OCI-LY7 (cell line): ENCODE results near the gene ACTR3. TPM values are rescaled to one million over a fixed set of nuclear protein-coding genes. Genes with fewer than 3 reads are reported as not detected.
"Not testable (repeated sequence)": the region's sequence is repeated elsewhere in the genome, so short reads cannot be mapped to it uniquely, and the experiment has no call there.

ENCODE experiments used
- BruUV-seq: library from RNA; stranded (reverse); fragments of 400-500 nt; replicated peaks from 2 replicates; lab custom pipeline; 2021; lab: Mats Ljungman, UMichigan
- CTCF ChIA-PET: fragments of 300-600 bp; sonication (Branson Sonifier 250); formaldehyde crosslinking; loops from one replicate; lab custom pipeline; 2022; ENCODE audit warnings: antibody characterized with exemption; ENCODE audit not compliant: unreplicated experiment; lab: Charles Lee
- POLR2A ChIA-PET: fragments of 300-600 bp; sonication (Branson Sonifier 250); formaldehyde crosslinking; loops from one replicate; lab custom pipeline; 2022; ENCODE audit warnings: antibody characterized with exemption; lab: Charles Lee
- DNase-seq: peaks from one replicate; pipeline ENCODE4 v3.0.0-alpha.2; 2015; ENCODE audit warnings: low spot score
- H2AFZ ChIP-seq: fragments of 200-600 bp; sonication (generic), shearing (Covaris generic); 2 replicates; pipeline ENCODE4 v1.6.1; 2014; ENCODE audit warnings: mild to moderate bottlenecking, antibody characterized with exemption, low read length, moderate library complexity
- H3K27ac ChIP-seq: fragments of 200-600 bp; sonication (generic); 2 replicates; pipeline ENCODE4 v1.5.1; 2014; ENCODE audit warnings: mixed run types, low read depth, mild to moderate bottlenecking, moderate library complexity, low read length, inconsistent platforms; ENCODE audit not compliant: poor library complexity, severe bottlenecking
- H3K36me3 ChIP-seq: fragments of 200-600 bp; sonication (generic); 2 replicates; pipeline ENCODE4 v1.6.1; 2014; ENCODE audit warnings: mild to moderate bottlenecking, antibody characterized with exemption, low read length, moderate library complexity, mixed read lengths; ENCODE audit not compliant: insufficient read depth
- H3K4me1 ChIP-seq: fragments of 200-600 bp; sonication (generic); 2 replicates; pipeline ENCODE4 v1.5.1; 2014; ENCODE audit warnings: mild to moderate bottlenecking, low read length; ENCODE audit not compliant: insufficient read depth, poor library complexity, severe bottlenecking
- H3K4me2 ChIP-seq: fragments of 200-600 bp; sonication (generic); 2 replicates; pipeline ENCODE4 v1.6.1; 2014; ENCODE audit warnings: mild to moderate bottlenecking, low read length
- H3K4me3 ChIP-seq: fragments of 200-600 bp; sonication (generic); 2 replicates; pipeline ENCODE4 v1.5.1; 2014; ENCODE audit warnings: mild to moderate bottlenecking, low read depth, low read length; ENCODE audit not compliant: poor library complexity, severe bottlenecking
- H3K79me2 ChIP-seq: fragments of 200-600 bp; sonication (generic); 2 replicates; pipeline ENCODE4 v1.6.1; 2016; ENCODE audit warnings: low read depth, mild to moderate bottlenecking, low read length, moderate library complexity, mixed read lengths; ENCODE audit not compliant: insufficient read depth
- H3K9me2 ChIP-seq: fragments of 200-600 bp; sonication (generic); 2 replicates; pipeline ENCODE4 v1.6.1; 2016; ENCODE audit warnings: mild to moderate bottlenecking, low read length, mixed read lengths; ENCODE audit not compliant: insufficient read depth
- H3K9me3 ChIP-seq: fragments of 200-600 bp; sonication (generic); 2 replicates; pipeline ENCODE4 v1.6.1; 2014; ENCODE audit warnings: mild to moderate bottlenecking, mixed run types, low read length, mixed read lengths
- H4K20me1 ChIP-seq: fragments of 200-600 bp; sonication (generic); 2 replicates; pipeline ENCODE4 v1.6.1; 2014; ENCODE audit warnings: mild to moderate bottlenecking, antibody characterized with exemption, low read length, moderate library complexity, mixed read lengths; ENCODE audit not compliant: insufficient read depth
- CTCF ChIP-seq: fragments of 200-600 bp; sonication (generic); conservative IDR thresholded peaks from 2 replicates; pipeline ENCODE4 v1.5.1; 2014; ENCODE audit warnings: mild to moderate bottlenecking, antibody characterized with exemption, low read length, moderate library complexity, mixed read lengths
- EZH2phosphoT487 ChIP-seq: fragments of 200-600 bp; sonication (generic); IDR thresholded peaks from 2 replicates; pipeline ENCODE4 v1.6.1; 2018; ENCODE audit warnings: low read depth, borderline replicate concordance, mild to moderate bottlenecking, mixed run types, antibody characterized with exemption, low read length, moderate library complexity, mixed read lengths
- intact Hi-C: fragments of 100-400 bp; cut with micrococcal nuclease; formaldehyde crosslinking; loops from one replicate; pipeline ENCODE4 v1.10.0; 2022; ENCODE audit not compliant: unreplicated experiment
- total RNA-seq, 2 experiments: library from RNA; depleted of rRNA in 1 of 2; stranded (reverse); fragments of >200 nt in 1 of 2; shearing (Covaris generic) in 1 of 2; gene quantifications; 2 replicates each; pipeline ENCODE4 v1.2.3, GENCODE V29; 2014 to 2022

Gene ACTR3
- total RNA-seq, 2 experiments from 2014 or later, result 192 to 320 TPM

- no peak for DNase-seq
- no peaks in the 10 kb centered on the region for H4K20me1 ChIP-seq
- H3K9me3 ChIP-seq, result peaks cover 24% of the 10 kb centered on the region; the same call in 1 of the 2 replicates
- intact Hi-C loops, result no loop called here
- H3K9me2 ChIP-seq, result no peaks in the 10 kb centered on the region
- ChIA-PET CTCF (no interaction called here), POLR2A (interaction anchor here (1.1 kb wide), 1 partner anchor 10 kb away, joined by 3 read pairs; no protein-coding TSS in a partner anchor)
- H3K27ac ChIP-seq, result no peak overlapping the region
- no peak overlapping the region for H3K4me3 ChIP-seq
- no TSS peak for BruUV-seq
- no peak overlapping the region for H2AFZ ChIP-seq
- TF ChIP-seq CTCF (no peak), EZH2phosphoT487 (no peak)
- no peak overlapping the region for H3K4me2 ChIP-seq
- H3K79me2 ChIP-seq, result no peaks in the 10 kb centered on the region
- H3K4me1 ChIP-seq, result peaks cover 5% of the 10 kb centered on the region
- H3K36me3 ChIP-seq, result peaks cover 20% of the 10 kb centered on the region
Measured at GRCh38 chr2:113842919-113843736, 46.8 kb upstream of the ACTR3 start.

- H3K9me2 ChIP-seq, H2AFZ ChIP-seq, H4K20me1 ChIP-seq, BruUV-seq, H3K4me2 ChIP-seq, H3K27ac ChIP-seq, DNase-seq, H3K4me3 ChIP-seq, intact Hi-C loops, CTCF ChIA-PET, H3K79me2 ChIP-seq, H3K4me1 ChIP-seq: not testable (repeated sequence)
- H3K9me3 ChIP-seq, result peaks cover 24% of the 10 kb centered on the region; the same call in 1 of the 2 replicates
- peaks cover 20% of the 10 kb centered on the region for H3K36me3 ChIP-seq
- POLR2A ChIA-PET, result interaction anchor here (0.8 to 1.1 kb wide), 2 partner anchors 9 to 19 kb away, joined by 3 to 4 read pairs; no protein-coding TSS in a partner anchor
Measured at GRCh38 chr2:113843737-113844050, 46.2 kb upstream of the ACTR3 start.

DNA sequence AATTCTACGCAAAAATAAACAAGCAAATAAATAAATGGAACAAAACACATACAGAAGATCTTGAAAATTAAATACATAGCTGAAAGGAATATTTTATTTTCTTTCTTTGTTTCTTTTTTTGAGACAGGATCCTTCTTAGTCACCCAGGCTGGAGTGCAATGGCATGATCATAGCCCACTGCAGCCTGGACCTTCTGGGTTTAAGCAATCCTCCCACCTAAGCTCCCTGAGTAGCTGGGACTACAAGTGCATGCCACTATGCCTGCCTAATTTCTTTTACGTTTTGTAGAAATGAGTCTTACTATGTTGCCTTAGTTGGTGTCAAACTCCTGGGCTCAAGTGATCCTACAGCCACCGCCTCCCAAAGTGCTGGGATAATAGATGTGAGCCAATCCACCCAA is 44.6 kb upstream of the ACTR3 start:
- intact Hi-C loops, result no loop called here
- Histone ChIP-seq H3K9me3 (peaks cover 24% of the 10 kb centered on the region; the same call in 1 of the 2 replicates), H3K4me1 (no peaks in the 10 kb centered on the region), H3K9me2 (no peaks in the 10 kb centered on the region), H4K20me1 (no peaks in the 10 kb centered on the region), H2AFZ (no peak overlapping the region), H3K27ac (no peak overlapping the region), H3K4me3 (no peak overlapping the region), H3K79me2 (no peaks in the 10 kb centered on the region), H3K4me2 (no peak overlapping the region), H3K36me3 (peaks cover 20% of the 10 kb centered on the region)
- ChIA-PET POLR2A (interaction anchor here (0.6 to 1.0 kb wide), 3 partner anchors 16 to 1372 kb away, joined by 3 to 5 read pairs (median 3); no protein-coding TSS in a partner anchor), CTCF (no interaction called here)
- DNase-seq, result no peak
- no TSS peak for BruUV-seq
- no peak for TF ChIP-seq EZH2phosphoT487
- no peak for TF ChIP-seq CTCF

- CTCF ChIA-PET, H4K20me1 ChIP-seq, H3K9me2 ChIP-seq, DNase-seq, H3K27ac ChIP-seq, BruUV-seq, intact Hi-C loops, H3K4me1 ChIP-seq, H2AFZ ChIP-seq, H3K4me3 ChIP-seq, H3K4me2 ChIP-seq, H3K79me2 ChIP-seq: not testable (repeated sequence)
- peaks cover 24% of the 10 kb centered on the region; the same call in 1 of the 2 replicates for H3K9me3 ChIP-seq
- POLR2A ChIA-PET, result interaction anchor here (0.5 to 1.5 kb wide), 4 partner anchors 8 to 1193 kb away, joined by 3 to 6 read pairs (median 4); no protein-coding TSS in a partner anchor
- H3K36me3 ChIP-seq, result peaks cover 20% of the 10 kb centered on the region
Measured at GRCh38 chr2:113845796-113846195, 44.1 kb upstream of the ACTR3 start.
